Thoracic aorta (tissue), 2 donors: Measurements from ENCODE around the gene SEC61A1. TPM values are rescaled to one million over a fixed set of nuclear protein-coding genes. Genes with fewer than 3 reads are reported as not detected.

Source experiments
- ATAC-seq: fragments of 150-250 bp; one replicate; pipeline ENCODE4 v1.8.0; 2017; ENCODE audit warnings: low read depth; ENCODE audit not compliant: insufficient number of reproducible peaks, low FRiP score
- DNase-seq: peaks from one replicate; pipeline ENCODE4 v3.0.0-alpha.2; 2020; ENCODE audit warnings: low spot score
- H3K27ac ChIP-seq, 2 donors: fragments of 200-600 bp; sonication (generic); 1 replicate in 1 of 2; 2 replicates in 1 of 2; pipeline ENCODE4 v1.5.1; 2016; ENCODE audit warnings: mild to moderate bottlenecking in 2 of 2, moderate library complexity in 2 of 2
- H3K27me3 ChIP-seq: fragments of 200-600 bp; sonication (generic); replicated peaks from 2 replicates; pipeline ENCODE4 v1.6.0; 2016; ENCODE audit warnings: mild to moderate bottlenecking; ENCODE audit not compliant: insufficient read depth
- H3K36me3 ChIP-seq: fragments of 200-600 bp; sonication (generic); one replicate; pipeline ENCODE4 v1.5.1; 2016
- H3K4me1 ChIP-seq, 2 donors: fragments of 200-600 bp; sonication (generic); 1 replicate in 1 of 2; 2 replicates in 1 of 2; pipeline versions ENCODE4 v1.5.1 to v1.6.0; 2016; ENCODE audit warnings: low read depth in 2 of 2, mild to moderate bottlenecking in 1 of 2; ENCODE audit not compliant: control insufficient read depth in 1 of 2
- H3K4me3 ChIP-seq: fragments of 200-600 bp; sonication (generic); 2 replicates; pipeline ENCODE4 v1.5.1; 2016; ENCODE audit warnings: mild to moderate bottlenecking
- H3K9me3 ChIP-seq: fragments of 200-600 bp; sonication (generic); 2 replicates; pipeline ENCODE4 v1.5.1; 2016
- total RNA-seq, 2 donors: library from RNA; depleted of rRNA; stranded (reverse); fragments of >200 nt; gene quantifications; one replicate each; pipeline versions ENCODE4 v1.1.0 to v1.2.3, GENCODE V29; 2016
- TF ChIP-seq, protein P1 (sequence below): fragments of 200-600 bp; sonication (generic); IDR thresholded peaks from one replicate; pipeline ENCODE4 v1.5.1; 2019; ENCODE audit warnings: antibody characterized with exemption

SEC61A1 gene
- total RNA-seq, 2 donors from 2014 or later: 149 to 182 TPM

- H3K27ac ChIP-seq: no peak overlapping the region
- H3K4me1 ChIP-seq: peaks cover 20 to 38% of the 10 kb centered on the region in 2 donors
- TF ChIP-seq, protein P1, sequence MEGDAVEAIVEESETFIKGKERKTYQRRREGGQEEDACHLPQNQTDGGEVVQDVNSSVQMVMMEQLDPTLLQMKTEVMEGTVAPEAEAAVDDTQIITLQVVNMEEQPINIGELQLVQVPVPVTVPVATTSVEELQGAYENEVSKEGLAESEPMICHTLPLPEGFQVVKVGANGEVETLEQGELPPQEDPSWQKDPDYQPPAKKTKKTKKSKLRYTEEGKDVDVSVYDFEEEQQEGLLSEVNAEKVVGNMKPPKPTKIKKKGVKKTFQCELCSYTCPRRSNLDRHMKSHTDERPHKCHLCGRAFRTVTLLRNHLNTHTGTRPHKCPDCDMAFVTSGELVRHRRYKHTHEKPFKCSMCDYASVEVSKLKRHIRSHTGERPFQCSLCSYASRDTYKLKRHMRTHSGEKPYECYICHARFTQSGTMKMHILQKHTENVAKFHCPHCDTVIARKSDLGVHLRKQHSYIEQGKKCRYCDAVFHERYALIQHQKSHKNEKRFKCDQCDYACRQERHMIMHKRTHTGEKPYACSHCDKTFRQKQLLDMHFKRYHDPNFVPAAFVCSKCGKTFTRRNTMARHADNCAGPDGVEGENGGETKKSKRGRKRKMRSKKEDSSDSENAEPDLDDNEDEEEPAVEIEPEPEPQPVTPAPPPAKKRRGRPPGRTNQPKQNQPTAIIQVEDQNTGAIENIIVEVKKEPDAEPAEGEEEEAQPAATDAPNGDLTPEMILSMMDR: no peak
- ATAC-seq (no peak), DNase-seq (no peak)
- peak overlapping the region; percentile 93 for H3K4me3 ChIP-seq
- H3K27me3 ChIP-seq: no peaks in the 10 kb centered on the region
- H3K9me3 ChIP-seq: no peaks in the 10 kb centered on the region
- peaks cover 26% of the 10 kb centered on the region for H3K36me3 ChIP-seq
Observed at GRCh38 chr3:128054367-128054766, 2.1 kb downstream of the SEC61A1 start.

DNA sequence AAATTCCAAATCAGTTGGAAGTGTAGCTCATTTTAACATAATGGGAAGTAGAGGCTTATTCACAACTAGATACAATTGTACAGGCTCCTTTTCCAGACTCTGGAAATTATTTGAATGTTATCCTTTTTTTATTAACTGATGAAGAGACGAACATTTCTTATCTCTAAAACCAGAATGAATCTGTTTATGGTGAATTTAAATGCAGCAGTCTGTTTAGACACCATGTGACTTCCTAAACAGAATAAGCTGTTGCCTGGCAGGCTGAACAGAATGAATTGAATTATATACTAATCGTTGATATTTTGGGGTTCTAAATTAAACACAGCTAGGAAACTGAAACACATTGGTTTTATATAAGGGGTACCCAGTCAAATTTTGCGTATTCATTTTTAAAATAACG lies 4.0 kb downstream of the SEC61A1 start:
- H3K36me3 ChIP-seq: peaks cover 45% of the 10 kb centered on the region
- TF ChIP-seq, protein P1: no peak
- DNase-seq: no peak

DNA sequence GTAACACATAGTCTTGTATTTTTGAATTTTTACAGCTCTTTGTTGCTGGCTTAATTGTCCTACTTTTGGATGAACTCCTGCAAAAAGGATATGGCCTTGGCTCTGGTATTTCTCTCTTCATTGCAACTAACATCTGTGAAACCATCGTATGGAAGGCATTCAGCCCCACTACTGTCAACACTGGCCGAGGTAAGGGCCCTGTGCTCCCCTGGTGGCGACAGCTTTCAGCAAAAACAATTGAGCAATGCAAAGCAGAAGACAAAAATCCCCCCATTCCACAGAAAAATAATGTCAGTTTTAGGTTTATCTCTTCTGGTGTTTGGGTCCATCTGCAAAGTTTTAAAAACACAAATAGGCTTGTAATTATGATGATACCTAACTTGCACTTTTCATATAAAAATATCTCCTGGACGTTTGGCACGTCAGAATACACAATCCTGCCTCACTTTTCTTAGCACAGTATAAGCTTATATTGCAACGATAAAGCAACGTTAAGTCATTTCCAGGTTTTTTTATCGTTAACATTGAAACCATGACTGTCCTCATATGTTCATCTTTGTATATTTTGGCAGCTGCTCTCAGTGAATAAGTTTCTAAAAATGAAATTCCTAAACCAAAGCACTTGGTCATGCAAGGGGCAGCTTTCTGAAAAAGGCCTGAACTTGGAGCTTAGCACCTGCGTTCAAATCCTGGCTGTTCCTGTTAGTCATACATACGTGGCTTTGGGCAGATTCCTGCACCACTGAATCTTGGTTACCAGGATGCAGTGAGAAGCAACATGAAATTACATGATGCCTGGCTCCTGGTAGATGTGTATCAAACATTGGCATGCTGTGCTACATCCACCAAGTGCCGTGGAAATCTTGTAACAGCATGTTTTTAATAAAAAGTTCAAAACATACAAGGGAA lies 8.5 kb downstream of the SEC61A1 start:
- H3K27ac ChIP-seq: peak overlapping the region in 1 of 2 donors; percentile 30
- DNase-seq: no peak
- peaks cover 3 to 4% of the 10 kb centered on the region in 2 donors for H3K4me1 ChIP-seq
- TF ChIP-seq, protein P1: no peak
- no peaks in the 10 kb centered on the region for H3K9me3 ChIP-seq
- ATAC-seq: no peak
- H3K36me3 ChIP-seq: peaks cover 80% of the 10 kb centered on the region
- H3K4me3 ChIP-seq: no peak overlapping the region
- H3K27me3 ChIP-seq: no peaks in the 10 kb centered on the region

More for the DNA sequence above, 4.0 kb downstream of the SEC61A1 start:
- no peak for ATAC-seq
- Histone ChIP-seq H3K27me3 (no peaks in the 10 kb centered on the region), H3K4me1 (peaks cover 18 to 36% of the 10 kb centered on the region in 2 donors), H3K9me3 (no peaks in the 10 kb centered on the region), H3K4me3 (no peak overlapping the region), H3K27ac (no peak overlapping the region)

DNA sequence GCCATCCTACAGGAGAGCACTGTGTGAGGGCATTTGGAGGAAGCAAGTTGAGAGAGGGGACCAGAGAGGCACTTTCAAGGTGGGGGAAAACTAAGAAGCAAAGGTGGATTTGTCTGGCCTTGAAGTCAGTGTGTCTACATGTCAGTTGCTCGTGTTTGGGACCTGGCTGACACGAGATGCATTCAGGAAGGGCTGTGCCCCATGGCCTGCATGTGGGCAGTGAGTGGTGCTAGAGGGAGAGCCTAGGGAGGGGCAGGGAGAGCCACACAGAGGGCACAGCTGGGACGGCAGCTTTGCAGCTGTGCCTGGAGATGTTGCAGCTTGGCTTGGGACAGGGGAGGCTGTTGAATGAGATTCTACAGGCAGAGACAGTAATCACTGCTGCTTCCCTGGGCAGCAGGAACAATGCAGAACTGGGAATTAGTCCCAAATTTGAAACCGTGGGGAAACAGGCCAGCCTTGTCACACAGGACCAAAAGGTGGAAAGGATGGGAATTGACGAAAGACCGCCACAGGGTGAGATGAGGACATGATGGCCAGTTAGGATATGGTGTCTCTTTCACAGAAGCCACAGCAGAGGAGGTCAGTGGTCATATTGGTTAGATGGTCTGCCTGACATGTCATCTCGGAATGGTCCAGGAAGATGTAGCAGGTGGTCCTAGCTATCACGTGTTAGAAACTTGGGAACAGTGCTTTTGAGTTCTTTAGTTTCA lies 10.0 kb downstream of the SEC61A1 start:
- Histone ChIP-seq H3K4me1 (peaks cover 0 to 4% of the 10 kb centered on the region in 2 donors), H3K27me3 (no peaks in the 10 kb centered on the region), H3K27ac (no peak overlapping the region), H3K36me3 (peaks cover 83% of the 10 kb centered on the region), H3K9me3 (no peaks in the 10 kb centered on the region), H3K4me3 (no peak overlapping the region)
- no peak for DNase-seq
- no peak for ATAC-seq
- TF ChIP-seq, protein P1: no peak

DNA sequence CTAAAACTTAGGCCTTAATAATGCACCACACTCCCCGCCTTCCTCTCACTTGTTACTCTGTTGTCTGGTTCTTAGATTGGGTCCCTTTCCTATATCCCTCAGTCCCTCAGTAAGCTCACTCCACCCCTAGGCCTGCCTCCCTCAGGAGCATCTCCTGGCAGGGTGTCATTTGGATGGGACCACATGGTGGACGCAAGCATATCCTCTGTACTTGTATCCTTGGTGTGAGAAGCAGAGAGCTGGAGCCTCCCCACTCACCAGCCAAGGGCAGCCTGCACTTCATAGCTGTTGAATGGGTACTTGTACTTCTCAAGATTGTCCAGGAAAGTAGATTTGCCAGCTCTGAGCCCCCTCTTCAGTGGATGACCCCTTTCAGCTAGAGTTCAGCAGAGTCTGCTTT lies 11.6 kb downstream of the SEC61A1 start:
- Histone ChIP-seq H3K27me3 (no peaks in the 10 kb centered on the region), H3K4me1 (peaks cover 0 to 4% of the 10 kb centered on the region in 2 donors), H3K4me3 (no peak overlapping the region), H3K36me3 (peaks cover 92% of the 10 kb centered on the region), H3K27ac (no peak overlapping the region), H3K9me3 (no peaks in the 10 kb centered on the region)
- TF ChIP-seq, protein P1: no peak
- ATAC-seq: no peak
- DNase-seq: no peak
